ENCODE measurements around the gene BAZ1B.
"Not testable (repeated sequence)": the region's sequence is repeated elsewhere in the genome, so short reads cannot be mapped to it uniquely, and the experiment has no call there.

- not testable (repeated sequence) for TF ChIP-seq EP300, CTCF (IDR thresholded peaks at IDR 0.05)
Observed at GRCh38 chr7:73535918-73536317, 13.8 kb upstream of the BAZ1B start.
